Pancreas (tissue), 10 donors: ENCODE results near the gene ADRA1B. TPM values are rescaled to one million over a fixed set of nuclear protein-coding genes. Genes with fewer than 3 reads are reported as not detected.
"Not testable (repeated sequence)": the region's sequence is repeated elsewhere in the genome, so short reads cannot be mapped to it uniquely, and the experiment has no call there.

Source experiments
- ATAC-seq, 4 donors: fragments of 200-7000 bp; cut with Tn5 transposase; one replicate each; pipeline versions ENCODE4 v1.8.0 to v1.9.1; 2020; ENCODE audit warnings: mild to moderate bottlenecking in 4 of 4, moderate library complexity in 4 of 4
- DNase-seq, 6 donors: peaks; one replicate each; pipeline ENCODE4 v3.0.0-alpha.2; 2020
- FAIRE-seq: peaks from 2 replicates; lab custom pipeline; 2012; peaks lifted over from hg19 to GRCh38; lab: Jason Lieb, UNC
- H3K27ac ChIP-seq, 4 donors: fragments of 200-600 bp; sonication (generic); 1 replicate in 3 of 4; 2 replicates in 1 of 4; pipeline versions ENCODE4 v1.5.0 to v1.8.0; 2020
- H3K27me3 ChIP-seq, 4 donors: fragments of 200-600 bp; one replicate each; pipeline ENCODE4 v1.8.0; 2021
- H3K36me3 ChIP-seq, 3 donors: fragments of 200-600 bp; sonication (generic) in 1 of 3; one replicate each; pipeline versions ENCODE4 v1.5.0 to v1.8.0; 2020 to 2021
- H3K4me1 ChIP-seq, 3 donors: fragments of 200-600 bp; one replicate each; pipeline ENCODE4 v1.8.0; 2021
- H3K4me3 ChIP-seq, 4 donors: fragments of 200-600 bp; sonication (generic) in 2 of 4; one replicate each; pipeline versions ENCODE4 v1.5.0 to v1.8.0; 2020 to 2021
- H3K9me3 ChIP-seq, 4 donors: fragments of 200-600 bp; one replicate each; pipeline ENCODE4 v1.8.0; 2021
- WGBS, 2 donors: extraction: QIAGEN DNeasy Blood & Tissue Kit; methylation state at CpG; one replicate each; pipeline ENCODE4 v1.1.7; 2013; 5-methylcytosine and 5-hydroxymethylcytosine counted together
- intact Hi-C, 3 donors: fragments of 100-400 bp; cut with DNase I; formaldehyde crosslinking; loops; one replicate each; pipeline versions ENCODE4 v1.11.1 to v1.14.2; 2022
- polyA plus RNA-seq, 2 donors: library from polyadenylated mRNA; stranded (reverse); fragments of 200-250 nt; gene quantifications; one replicate each; pipeline ENCODE4 v1.2.3, GENCODE V29; 2013
- total RNA-seq, 6 donors: library from RNA; stranded (reverse); fragmentation: NEBNext Ultra II Directional in 4 of 6; extraction: Animal tissue kit (Norgen Biotek cat#: 25700) in 4 of 6; gene quantifications; one replicate each; pipeline versions ENCODE4 v1.2.1 to v1.2.4, GENCODE V29; 2021 to 2023
- TF ChIP-seq, protein P1 (sequence below), 4 donors: fragments of 200-600 bp; sonication (generic) in 3 of 4; IDR thresholded peaks; one replicate each; pipeline versions ENCODE4 v1.5.0 to v1.8.0; 2021; ENCODE audit warnings: antibody characterized with exemption in 4 of 4
- donor health status: healthy with polysubstance abuse.
- donor health status: DM: no; HTN: no; CAD: no; lungs with moderate emphysema.
- donor health status: DM: no; HTN: no; CAD: no.
- donor health status: control.
- donor health status: control.
- donor health status: Bipolar disorder and iron deficiency.
- donor health status: DM: yes; HTN: yes; CAD: no.
- donor health status: DM: no; HTN: no; CAD: no.
- donor health status: DM: no; HTN: no; CAD: no.
- donor health status: DM: yes; HTN: yes; CAD: no.

Gene ADRA1B
- total and polyA plus RNA-seq, 8 donors, result 0.11 to 0.49 (median 0.17) TPM

DNA sequence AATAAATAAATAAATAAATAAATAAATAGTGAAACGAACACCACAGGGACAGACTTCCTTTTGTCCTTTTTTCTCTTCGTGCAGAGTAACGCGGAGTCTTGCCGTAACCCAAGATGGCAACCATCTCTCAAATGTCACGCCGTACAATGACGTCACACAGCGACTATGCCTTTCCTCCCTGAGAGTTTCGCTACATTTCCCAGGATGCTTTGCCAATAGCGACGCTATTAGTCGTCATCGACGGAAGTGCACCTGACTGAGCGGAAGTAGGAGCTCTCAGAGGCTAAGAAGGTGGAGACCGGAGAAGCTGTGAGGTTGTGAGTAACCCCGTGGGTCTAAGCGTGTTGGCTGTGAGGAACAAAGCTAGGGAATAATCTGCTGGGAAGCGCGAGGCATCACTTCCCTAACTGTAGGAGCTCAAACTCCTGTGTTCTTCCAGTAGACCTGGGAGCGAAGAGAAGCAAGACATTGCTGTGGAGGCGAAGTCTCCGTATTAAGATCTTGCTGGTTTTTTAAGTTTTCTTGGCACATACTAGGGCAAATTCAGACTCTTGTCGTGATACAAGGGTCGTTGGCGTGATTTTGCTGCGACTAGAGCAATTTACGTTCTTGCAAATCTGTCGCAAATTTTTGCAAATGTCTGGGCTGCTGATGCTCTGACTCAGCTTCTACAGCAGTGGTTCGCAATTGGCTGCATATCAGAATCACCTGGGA, 92.8 kb downstream of the ADRA1B start, which contains the start of gene TTC1:
Gene TTC1, plus strand, starts transcription at position 263 of the 714 bp plus-strand sequence. CDS start 1,390 bp downstream, outside the sequence.
- H3K4me1 ChIP-seq, result peaks cover 8 to 14% (median 12%) of the 10 kb centered on the region in 3 donors
- no peaks in the 10 kb centered on the region for H3K9me3 ChIP-seq
- peak; percentile 97 for FAIRE-seq
- H3K36me3 ChIP-seq, result peaks cover 0 to 1% (median 0%) of the 10 kb centered on the region in 3 donors
- intact Hi-C loops, result no loop called here
- H3K27me3 ChIP-seq, result no peaks in the 10 kb centered on the region
- peak within 1 kb of the TSS; percentile 61 to 71 (median 67) for H3K4me3 ChIP-seq
- peak within 1 kb of the TSS in 3 of 4 donors; percentile 73 to 82 (median 77) for H3K27ac ChIP-seq
- 0 to 1% methylated on average over 31 of the region's 31 CpGs for WGBS, 2 donors
- ATAC-seq, result peak; percentile 99 to 100 (median 99)
- TF ChIP-seq, protein P1, sequence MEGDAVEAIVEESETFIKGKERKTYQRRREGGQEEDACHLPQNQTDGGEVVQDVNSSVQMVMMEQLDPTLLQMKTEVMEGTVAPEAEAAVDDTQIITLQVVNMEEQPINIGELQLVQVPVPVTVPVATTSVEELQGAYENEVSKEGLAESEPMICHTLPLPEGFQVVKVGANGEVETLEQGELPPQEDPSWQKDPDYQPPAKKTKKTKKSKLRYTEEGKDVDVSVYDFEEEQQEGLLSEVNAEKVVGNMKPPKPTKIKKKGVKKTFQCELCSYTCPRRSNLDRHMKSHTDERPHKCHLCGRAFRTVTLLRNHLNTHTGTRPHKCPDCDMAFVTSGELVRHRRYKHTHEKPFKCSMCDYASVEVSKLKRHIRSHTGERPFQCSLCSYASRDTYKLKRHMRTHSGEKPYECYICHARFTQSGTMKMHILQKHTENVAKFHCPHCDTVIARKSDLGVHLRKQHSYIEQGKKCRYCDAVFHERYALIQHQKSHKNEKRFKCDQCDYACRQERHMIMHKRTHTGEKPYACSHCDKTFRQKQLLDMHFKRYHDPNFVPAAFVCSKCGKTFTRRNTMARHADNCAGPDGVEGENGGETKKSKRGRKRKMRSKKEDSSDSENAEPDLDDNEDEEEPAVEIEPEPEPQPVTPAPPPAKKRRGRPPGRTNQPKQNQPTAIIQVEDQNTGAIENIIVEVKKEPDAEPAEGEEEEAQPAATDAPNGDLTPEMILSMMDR (IDR thresholded peaks at IDR 0.05), result no peak
- peak; percentile 77 to 97 (median 93) for DNase-seq

DNA sequence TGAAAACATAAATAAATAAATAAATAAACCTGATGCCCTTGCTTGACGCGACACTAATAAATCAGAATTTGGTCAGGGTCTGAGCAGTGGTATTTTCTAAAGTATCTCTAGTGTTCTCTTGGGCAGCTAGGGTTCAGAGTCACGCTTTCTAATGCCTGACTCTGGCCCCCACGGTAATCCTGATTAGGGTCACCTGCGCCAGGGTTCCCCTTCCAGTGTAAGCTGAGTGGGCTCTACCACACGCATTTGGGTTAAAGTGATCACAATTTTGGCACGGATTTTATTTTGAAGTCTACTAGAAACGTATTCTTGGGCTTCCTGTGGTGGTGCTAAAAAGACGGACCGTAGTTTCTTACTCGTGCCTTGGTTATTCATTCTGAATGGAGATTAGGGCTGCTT, 93.3 kb downstream of the ADRA1B start:
- H3K27ac ChIP-seq, result peak overlapping the region in 2 of 4 donors; percentile 73 to 82
- DNase-seq (no peak), ATAC-seq (peak in 3 of 4 donors; percentile 9 to 37 (median 12)), FAIRE-seq (no peak)
- H3K4me1 ChIP-seq, result peaks cover 8 to 14% (median 12%) of the 10 kb centered on the region in 3 donors
- peak overlapping the region; percentile 61 to 71 (median 67) for H3K4me3 ChIP-seq
- WGBS, 2 donors, result 1% methylated on average over 11 of the region's 11 CpGs
- H3K36me3 ChIP-seq, result peaks cover 0 to 4% (median 0%) of the 10 kb centered on the region in 3 donors
- no peaks in the 10 kb centered on the region for H3K9me3 ChIP-seq
- TF ChIP-seq, protein P1 (IDR thresholded peaks at IDR 0.05), result no peak
- no peaks in the 10 kb centered on the region for H3K27me3 ChIP-seq
- intact Hi-C loops, result no loop called here

DNA sequence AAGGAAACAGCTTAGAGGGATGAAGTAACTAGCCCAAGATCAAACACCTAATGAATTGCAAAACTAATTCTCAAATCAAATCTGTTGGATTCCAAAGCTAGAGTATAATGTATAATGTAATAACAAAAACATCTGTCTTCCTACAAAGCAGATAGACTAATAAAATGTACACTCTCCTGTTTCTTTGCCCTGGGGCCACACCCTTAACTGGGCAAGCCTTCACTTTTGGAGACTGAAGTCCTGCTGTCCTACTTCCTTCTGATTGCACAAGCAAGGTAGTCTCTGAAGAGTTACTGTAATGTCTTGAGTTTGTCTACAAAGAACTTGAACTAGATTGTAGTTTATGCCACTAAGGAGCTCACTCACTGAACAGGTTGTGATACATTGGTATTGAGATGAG, 95.2 kb downstream of the ADRA1B start:
- FAIRE-seq, result no peak
- Histone ChIP-seq H3K27ac (no peak overlapping the region), H3K36me3 (peaks cover 0 to 4% (median 0%) of the 10 kb centered on the region in 3 donors), H3K9me3 (no peaks in the 10 kb centered on the region), H3K4me3 (no peak overlapping the region), H3K27me3 (no peaks in the 10 kb centered on the region), H3K4me1 (peaks cover 8 to 14% (median 12%) of the 10 kb centered on the region in 3 donors)
- TF ChIP-seq, protein P1 (IDR thresholded peaks at IDR 0.05), result no peak
- no peak for ATAC-seq
- intact Hi-C loops, result no loop called here
- no peak for DNase-seq

DNA sequence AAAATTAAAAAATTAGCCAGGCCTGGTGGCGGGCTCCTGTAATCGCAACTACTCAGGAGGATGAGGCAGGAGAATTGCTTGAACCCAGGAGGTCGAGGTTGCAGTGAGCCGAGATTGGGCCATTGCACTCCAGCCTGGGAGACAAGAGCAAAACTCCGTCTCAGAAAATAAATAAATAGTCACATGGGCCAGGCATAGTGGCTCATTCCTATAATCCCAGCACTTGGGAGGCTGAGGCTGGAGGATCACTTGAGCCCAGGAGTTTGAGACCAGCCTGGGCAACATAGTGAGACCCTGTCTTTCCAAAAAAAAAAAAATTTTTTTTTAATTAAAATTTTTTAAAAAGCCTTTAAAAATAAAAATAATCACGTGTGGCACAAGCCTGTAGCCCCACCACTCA, 97.9 kb downstream of the ADRA1B start:
- H3K27ac ChIP-seq, H3K27me3 ChIP-seq, intact Hi-C loops, ATAC-seq, FAIRE-seq, H3K9me3 ChIP-seq, H3K4me3 ChIP-seq, DNase-seq: not testable (repeated sequence)
- H3K36me3 ChIP-seq, result peaks cover 0 to 12% (median 0%) of the 10 kb centered on the region in 3 donors
- H3K4me1 ChIP-seq, result peaks cover 8 to 14% (median 12%) of the 10 kb centered on the region in 3 donors
- 94 to 96% methylated on average over 6 of the region's 6 CpGs for WGBS, 2 donors

DNA sequence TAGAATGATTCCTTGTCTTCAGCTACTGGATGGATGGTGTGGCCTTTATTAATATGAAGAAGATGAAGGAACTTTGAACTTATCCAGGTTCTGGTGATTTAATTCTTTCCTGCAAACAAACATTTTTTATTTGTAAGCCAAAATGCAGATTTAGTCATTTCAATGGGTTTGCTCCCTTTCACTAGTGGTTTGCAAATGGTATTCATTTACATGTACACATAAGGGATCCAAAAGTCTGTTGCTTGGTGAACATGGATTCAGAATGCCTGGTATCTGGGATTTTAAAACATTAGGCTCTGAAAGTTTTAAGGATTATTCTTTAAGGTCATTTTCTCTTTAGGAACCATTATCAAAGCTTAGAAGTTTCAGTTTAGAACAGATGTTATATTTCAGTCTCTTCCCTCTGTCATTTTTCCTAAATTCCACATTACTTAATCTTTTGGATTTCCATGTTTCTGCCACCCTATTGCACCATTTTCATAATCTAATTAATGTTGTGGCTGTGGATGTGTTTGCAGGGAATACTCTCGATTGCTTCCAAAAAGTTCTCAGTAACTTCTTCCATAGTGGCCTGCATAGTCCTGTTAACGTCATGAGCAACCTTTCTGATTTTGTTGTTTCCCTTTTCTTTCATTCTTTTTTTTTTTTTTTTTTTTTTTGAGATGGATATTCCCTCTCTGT, 102.8 kb downstream of the ADRA1B start:
- no peaks in the 10 kb centered on the region for H3K9me3 ChIP-seq
- intact Hi-C loops, result loop anchor here in 1 of 3 donors (5.0 kb wide), 1 partner anchor 328 kb away; no protein-coding TSS in a partner anchor
- ATAC-seq (no peak), FAIRE-seq (no peak), DNase-seq (no peak)
- peaks cover 0 to 10% (median 0%) of the 10 kb centered on the region in 3 donors for H3K36me3 ChIP-seq
- no peak overlapping the region for H3K27ac ChIP-seq
- no peak overlapping the region for H3K4me3 ChIP-seq
- peaks cover 0 to 14% (median 11%) of the 10 kb centered on the region in 3 donors for H3K4me1 ChIP-seq
- TF ChIP-seq, protein P1 (IDR thresholded peaks at IDR 0.05), result no peak
- 89 to 90% methylated on average over 2 of the region's 2 CpGs for WGBS, 2 donors
- H3K27me3 ChIP-seq, result no peaks in the 10 kb centered on the region
